Body of pancreas (tissue), 4 donors: ENCODE data around the gene TTC31. TPM values are rescaled to one million over a fixed set of nuclear protein-coding genes. Genes with fewer than 3 reads are reported as not detected.
A peak's percentile ranks its signal among the peaks of the same experiment; 100 is the strongest.

ENCODE experiments used
- ATAC-seq: fragments of 150-250 bp; one replicate; pipeline ENCODE4 v1.9.1; 2016
- DNase-seq, 4 donors: peaks; one replicate each; pipeline ENCODE4 v3.0.0-alpha.2; 2019
- H3K27ac ChIP-seq, 4 donors: fragments of 200-600 bp; sonication (generic); 1 replicate in 3 of 4; 2 replicates in 1 of 4; pipeline versions ENCODE4 v1.5.1 to v1.6.1; 2016 to 2019; ENCODE audit warnings: mild to moderate bottlenecking in 1 of 4, mixed read lengths in 1 of 4, moderate library complexity in 1 of 4
- H3K27me3 ChIP-seq, 2 donors: fragments of 200-600 bp; sonication (generic); one replicate each; pipeline ENCODE4 v1.6.0; 2016; ENCODE audit warnings: mild to moderate bottlenecking in 1 of 2
- H3K36me3 ChIP-seq, 2 donors: fragments of 200-600 bp; sonication (generic); replicated peaks in 1 of 2; 2 replicates each; pipeline ENCODE4 v1.5.1; 2016; ENCODE audit warnings: low read depth in 2 of 2; ENCODE audit not compliant: insufficient read depth in 1 of 2
- H3K4me1 ChIP-seq: fragments of 200-600 bp; sonication (generic); one replicate; pipeline ENCODE4 v1.6.0; 2016
- H3K4me3 ChIP-seq, 2 donors: fragments of 200-600 bp; sonication (generic); 1 replicate in 1 of 2; 2 replicates in 1 of 2; pipeline ENCODE4 v1.5.1; 2016 to 2019
- H3K9me3 ChIP-seq, 3 donors: fragments of 200-600 bp; sonication (generic); 1 replicate in 2 of 3; 2 replicates in 1 of 3; pipeline ENCODE4 v1.5.1; 2016
- POLR2A ChIP-seq, 3 donors: fragments of 450-650 bp; IDR thresholded peaks; one replicate each; pipeline ENCODE4 v1.6.1; 2016; ENCODE audit warnings: antibody characterized with exemption in 3 of 3, mild to moderate bottlenecking in 2 of 3
- WGBS, 2 donors: methylation state at CpG; one replicate each; pipeline ENCODE4 v1.1.5; 2017; 5-methylcytosine and 5-hydroxymethylcytosine counted together
- intact Hi-C: fragments of 100-400 bp; cut with DNase I; formaldehyde crosslinking; loops from one replicate; pipeline ENCODE4 v1.15.1; 2023
- total RNA-seq, 2 donors: library from RNA; depleted of rRNA; stranded (reverse); fragments of >200 nt; gene quantifications; one replicate each; pipeline ENCODE4 v1.1.0, GENCODE V29; 2016
- TF ChIP-seq, protein P1 (sequence below), 7 experiments: fragments of 450-650 bp in 4 of 7; fragments of 200-600 bp in 3 of 7; sonication (generic) in 3 of 7; IDR thresholded peaks; one replicate each; pipeline ENCODE4 v1.5.1; 2016 to 2019; ENCODE audit warnings: antibody characterized with exemption in 7 of 7

TTC31 gene
- total RNA-seq, 2 donors from 2014 or later = 26.5 to 28.3 TPM

DNA sequence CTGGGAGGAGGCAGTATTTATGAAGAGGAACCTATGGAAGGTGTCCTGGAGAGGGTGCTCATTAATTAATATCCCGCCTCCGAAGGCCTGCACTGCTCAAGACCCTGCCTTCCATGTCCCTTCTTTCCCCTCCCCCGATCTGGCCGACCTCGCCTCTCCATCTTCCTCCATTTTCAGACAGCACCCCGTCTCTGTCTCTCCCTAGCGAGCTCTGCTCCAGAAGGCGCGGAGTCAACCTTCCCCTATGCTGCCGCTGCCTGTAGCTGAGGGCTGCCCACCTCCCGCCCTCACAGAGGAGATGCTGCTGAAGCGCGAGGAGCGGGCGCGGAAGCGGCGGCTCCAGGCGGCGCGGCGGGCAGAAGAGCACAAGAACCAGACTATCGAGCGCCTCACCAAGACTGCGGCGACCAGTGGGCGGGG lies 25.7 kb upstream of the TTC31 start:
- DNase-seq (no peak), ATAC-seq (no peak)
- H3K27ac ChIP-seq = peak overlapping the region; percentile 95 to 98 (median 96)
- H3K36me3 ChIP-seq = no peaks in the 10 kb centered on the region
- H3K4me3 ChIP-seq = peak overlapping the region; percentile 17 to 39
- H3K27me3 ChIP-seq = no peaks in the 10 kb centered on the region
- no peaks in the 10 kb centered on the region for H3K9me3 ChIP-seq
- intact Hi-C loops = no loop called here
- peaks cover 44% of the 10 kb centered on the region for H3K4me1 ChIP-seq
- no peak for TF ChIP-seq POLR2A (IDR thresholded peaks at IDR 0.05)
- TF ChIP-seq, protein P1, sequence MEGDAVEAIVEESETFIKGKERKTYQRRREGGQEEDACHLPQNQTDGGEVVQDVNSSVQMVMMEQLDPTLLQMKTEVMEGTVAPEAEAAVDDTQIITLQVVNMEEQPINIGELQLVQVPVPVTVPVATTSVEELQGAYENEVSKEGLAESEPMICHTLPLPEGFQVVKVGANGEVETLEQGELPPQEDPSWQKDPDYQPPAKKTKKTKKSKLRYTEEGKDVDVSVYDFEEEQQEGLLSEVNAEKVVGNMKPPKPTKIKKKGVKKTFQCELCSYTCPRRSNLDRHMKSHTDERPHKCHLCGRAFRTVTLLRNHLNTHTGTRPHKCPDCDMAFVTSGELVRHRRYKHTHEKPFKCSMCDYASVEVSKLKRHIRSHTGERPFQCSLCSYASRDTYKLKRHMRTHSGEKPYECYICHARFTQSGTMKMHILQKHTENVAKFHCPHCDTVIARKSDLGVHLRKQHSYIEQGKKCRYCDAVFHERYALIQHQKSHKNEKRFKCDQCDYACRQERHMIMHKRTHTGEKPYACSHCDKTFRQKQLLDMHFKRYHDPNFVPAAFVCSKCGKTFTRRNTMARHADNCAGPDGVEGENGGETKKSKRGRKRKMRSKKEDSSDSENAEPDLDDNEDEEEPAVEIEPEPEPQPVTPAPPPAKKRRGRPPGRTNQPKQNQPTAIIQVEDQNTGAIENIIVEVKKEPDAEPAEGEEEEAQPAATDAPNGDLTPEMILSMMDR (IDR thresholded peaks at IDR 0.05) = no peak
- WGBS, 2 donors = 0 to 4% methylated on average over 10 to 19 of the region's 27 CpGs

DNA sequence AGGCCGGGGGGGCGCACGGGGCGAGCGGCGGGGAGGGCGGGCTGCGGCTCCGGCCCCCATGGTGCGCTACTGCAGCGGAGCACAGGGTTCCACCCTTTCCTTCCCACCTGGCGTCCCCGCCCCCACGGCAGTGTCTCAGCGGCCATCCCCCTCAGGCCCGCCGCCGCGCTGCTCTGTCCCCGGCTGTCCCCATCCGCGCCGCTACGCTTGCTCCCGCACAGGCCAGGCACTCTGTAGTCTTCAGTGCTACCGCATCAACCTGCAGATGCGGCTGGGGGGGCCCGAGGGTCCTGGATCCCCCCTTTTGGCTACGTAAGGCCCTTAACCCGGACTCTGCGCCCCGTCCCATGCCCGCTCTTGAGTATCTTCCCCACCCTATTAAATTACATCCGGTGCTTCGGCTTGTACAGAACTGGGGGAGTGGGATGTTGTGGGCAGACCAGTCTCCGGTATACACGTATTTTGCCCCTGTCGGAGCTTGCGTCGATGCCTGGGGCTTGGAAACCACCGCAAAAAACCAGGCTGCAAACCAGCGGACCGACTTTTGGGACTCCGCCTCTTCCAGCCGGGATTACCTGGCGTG lies 25.2 kb upstream of the TTC31 start:
- Histone ChIP-seq H3K27me3 (no peaks in the 10 kb centered on the region), H3K9me3 (no peaks in the 10 kb centered on the region), H3K4me3 (peak overlapping the region; percentile 17 to 39), H3K27ac (peak overlapping the region; percentile 95 to 98 (median 96)), H3K4me1 (peaks cover 44% of the 10 kb centered on the region), H3K36me3 (no peaks in the 10 kb centered on the region)
- peak; percentile 18 for ATAC-seq
- intact Hi-C loops = no loop called here
- 0% methylated on average over 22 to 34 of the region's 46 CpGs for WGBS, 2 donors
- peak; percentile 66 to 74 (median 71) for DNase-seq
- TF ChIP-seq POLR2A (IDR thresholded peaks at IDR 0.05) = peak in 2 of 3 donors; percentile 91 to 94
- TF ChIP-seq, protein P1 (IDR thresholded peaks at IDR 0.05) = no peak

DNA sequence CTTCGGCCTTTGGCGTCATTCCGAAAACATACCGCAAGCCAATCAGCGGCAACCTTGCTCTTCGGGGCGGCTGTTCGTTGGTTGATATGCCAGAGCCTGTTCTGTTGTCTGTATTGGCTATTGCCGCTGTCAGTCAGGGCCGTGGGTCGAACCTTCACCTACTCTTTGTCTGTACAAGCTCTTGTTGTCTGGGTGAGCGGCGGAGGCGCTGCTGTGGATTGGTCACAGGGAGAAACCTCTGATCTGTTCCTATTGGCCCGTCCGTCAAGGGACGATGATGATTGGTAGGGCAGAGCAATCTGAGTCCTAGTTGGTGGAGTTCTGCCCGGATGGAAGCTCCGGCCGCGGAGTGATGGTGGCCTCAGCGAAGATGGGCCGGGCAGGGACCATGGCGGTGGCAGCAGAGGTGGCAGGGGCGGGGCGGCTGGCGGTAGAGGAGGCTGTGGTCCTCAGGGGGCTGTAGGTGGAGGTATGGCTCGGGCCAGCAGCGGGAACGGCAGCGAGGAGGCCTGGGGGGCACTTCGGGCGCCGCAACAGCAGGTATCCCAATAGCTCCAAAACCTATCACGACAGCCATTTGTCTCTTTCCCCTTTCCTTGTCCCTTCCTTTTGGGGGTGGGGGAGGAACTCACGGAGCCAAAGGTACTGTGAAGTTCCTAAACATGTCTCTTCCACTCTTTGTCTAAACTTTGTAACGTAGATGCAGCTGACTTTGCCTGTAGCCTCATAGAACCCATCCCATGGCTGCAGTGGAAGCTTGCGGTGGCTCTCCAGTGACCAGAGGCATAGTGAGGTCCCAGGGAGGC lies 24.5 kb upstream of the TTC31 start, which contains the start of gene WBP1:
Gene WBP1 (plus strand): TSS at position 307 of the 806 bp plus-strand sequence. CDS start 165 bp downstream, at position 472.
- ATAC-seq = peak; percentile 93
- peak; percentile 75 to 89 (median 81) for TF ChIP-seq POLR2A (IDR thresholded peaks at IDR 0.05)
- TF ChIP-seq, protein P1 (IDR thresholded peaks at IDR 0.05) = peak in 1 of 7 experiments; percentile 14
- peak within 1 kb of the TSS; percentile 95 to 98 (median 96) for H3K27ac ChIP-seq
- H3K4me1 ChIP-seq = peaks cover 49% of the 10 kb centered on the region
- H3K36me3 ChIP-seq = no peaks in the 10 kb centered on the region
- peak; percentile 100 for DNase-seq
- H3K9me3 ChIP-seq = no peaks in the 10 kb centered on the region
- H3K4me3 ChIP-seq = peak within 1 kb of the TSS; percentile 49 to 63
- H3K27me3 ChIP-seq = no peaks in the 10 kb centered on the region
- intact Hi-C loops = no loop called here
- 0% methylated on average over 7 to 38 of the region's 38 CpGs for WGBS, 2 donors

DNA sequence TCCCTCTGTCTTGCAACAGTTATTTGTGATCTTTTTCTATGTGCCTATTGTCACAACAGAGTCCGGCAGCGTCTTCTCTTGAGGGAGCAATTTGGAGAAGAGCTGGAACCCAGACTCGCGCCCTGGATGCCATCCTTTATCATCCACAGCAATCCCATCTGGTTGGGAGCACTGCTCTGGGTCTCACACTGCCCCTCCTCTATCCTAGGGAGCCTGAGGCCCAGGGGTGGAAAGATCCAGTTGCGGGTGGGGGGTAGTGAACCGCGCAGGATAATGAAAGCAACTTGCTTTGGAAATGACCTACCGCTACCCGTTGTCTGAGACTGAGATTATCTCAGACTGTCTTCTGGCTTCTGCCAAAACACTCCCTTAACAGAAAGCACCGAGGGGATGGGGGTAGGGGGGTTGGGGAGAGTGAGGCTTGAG lies 23.9 kb upstream of the TTC31 start:
- no peak for DNase-seq
- H3K4me1 ChIP-seq = peaks cover 53% of the 10 kb centered on the region
- peak overlapping the region; percentile 49 to 63 for H3K4me3 ChIP-seq
- H3K27ac ChIP-seq = peak overlapping the region in 3 of 4 donors; percentile 60 to 96 (median 76)
- H3K27me3 ChIP-seq = no peaks in the 10 kb centered on the region
- no peaks in the 10 kb centered on the region for H3K36me3 ChIP-seq
- TF ChIP-seq POLR2A (IDR thresholded peaks at IDR 0.05) = no peak
- TF ChIP-seq, protein P1 (IDR thresholded peaks at IDR 0.05) = no peak
- WGBS, 2 donors = 1 to 2% methylated on average over 9 to 10 of the region's 10 CpGs
- H3K9me3 ChIP-seq = no peaks in the 10 kb centered on the region
- ATAC-seq = no peak
- intact Hi-C loops = no loop called here
